NCI-H524 (cell line): ENCODE data around the gene DOC2B.

Source experiments
- DNase-seq, 2 experiments: peaks; one replicate each; lab custom pipeline; 2025; lab: John Stamatoyannopoulos, UW

DOC2B gene

GRCh38 chr17:162689-163088 lies 18.8 kb downstream of the DOC2B start:
- no peak for DNase-seq

GRCh38 chr17:161481-161880 lies 20.0 kb downstream of the DOC2B start:
- no peak for DNase-seq

GRCh38 chr17:160336-160735 lies 21.1 kb downstream of the DOC2B start:
- no peak for DNase-seq

- no peak for DNase-seq
These were observed 21.8 kb downstream of the DOC2B start for GRCh38 chr17:159609-160008.

- DNase-seq, result no peak
These were observed 23.1 kb downstream of the DOC2B start for GRCh38 chr17:158379-158778.

GRCh38 chr17:157901-158300 lies 23.5 kb downstream of the DOC2B start:
- no peak for DNase-seq

- DNase-seq, result no peak
These were observed 24.5 kb downstream of the DOC2B start for GRCh38 chr17:156946-157345.

- DNase-seq, result no peak
These were observed 25.3 kb downstream of the DOC2B start for GRCh38 chr17:156094-156621.

GRCh38 chr17:155576-155975 lies 25.9 kb downstream of the DOC2B start:
- DNase-seq, result no peak

- no peak for DNase-seq
These were observed 27.6 kb downstream of the DOC2B start for GRCh38 chr17:153851-154250.

GRCh38 chr17:152860-153420 lies 28.5 kb downstream of the DOC2B start:
- DNase-seq, result peak in 1 of 2 experiments; percentile 19

GRCh38 chr17:151886-152859 lies 29.3 kb downstream of the DOC2B start:
- DNase-seq, result no peak

GRCh38 chr17:151004-151403 lies 30.4 kb downstream of the DOC2B start:
- DNase-seq, result no peak

- DNase-seq, result no peak
These were observed 31.4 kb downstream of the DOC2B start for GRCh38 chr17:149897-150584.

GRCh38 chr17:149231-149630 lies 32.2 kb downstream of the DOC2B start:
- no peak for DNase-seq

- DNase-seq, result no peak
These were observed 32.7 kb downstream of the DOC2B start for GRCh38 chr17:148757-149156.

GRCh38 chr17:147796-148740 lies 33.4 kb downstream of the DOC2B start:
- no peak for DNase-seq

- no peak for DNase-seq
These were observed 34.3 kb downstream of the DOC2B start for GRCh38 chr17:146983-147761.

- no peak for DNase-seq
These were observed 34.9 kb downstream of the DOC2B start for GRCh38 chr17:146546-146945.

GRCh38 chr17:145671-146541 lies 35.5 kb downstream of the DOC2B start:
- DNase-seq, result no peak
